GM03348 (cell line): ENCODE results near the gene TOGARAM1.

Experiments
- DNase-seq: peaks from one replicate; pipeline ENCODE4 v3.0.0; 2012; ENCODE audit warnings: low spot score

TOGARAM1 gene

GRCh38 chr14:44963775-44964380 is 1.9 kb downstream of the TOGARAM1 start:
- DNase-seq = peak; percentile 13

- DNase-seq = no peak
Measured at GRCh38 chr14:44966601-44967336, 4.8 kb downstream of the TOGARAM1 start.

- DNase-seq = no peak
Measured at GRCh38 chr14:44968714-44969113, 6.7 kb downstream of the TOGARAM1 start.

- DNase-seq = no peak
Measured at GRCh38 chr14:44970907-44971306, 8.9 kb downstream of the TOGARAM1 start.

DNA sequence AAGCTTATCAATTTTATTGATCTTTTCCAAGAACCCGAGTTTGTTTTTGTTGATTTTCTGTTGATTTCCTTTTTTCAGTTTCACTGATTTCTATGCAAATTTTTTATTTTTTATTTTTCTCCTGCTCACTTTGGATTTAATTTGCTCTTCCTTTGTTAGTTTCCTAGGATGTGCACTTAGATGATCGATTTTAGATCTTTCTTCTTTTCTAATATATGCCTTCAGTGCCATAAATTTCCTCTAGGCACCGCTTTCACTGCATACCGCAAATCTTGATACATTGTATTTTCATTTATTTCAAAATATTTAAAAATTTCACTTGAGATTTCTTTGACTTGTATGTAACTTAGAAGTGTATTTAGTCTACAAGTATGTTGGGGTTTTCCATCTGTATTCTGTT is 9.5 kb downstream of the TOGARAM1 start:
- DNase-seq = no peak

DNA sequence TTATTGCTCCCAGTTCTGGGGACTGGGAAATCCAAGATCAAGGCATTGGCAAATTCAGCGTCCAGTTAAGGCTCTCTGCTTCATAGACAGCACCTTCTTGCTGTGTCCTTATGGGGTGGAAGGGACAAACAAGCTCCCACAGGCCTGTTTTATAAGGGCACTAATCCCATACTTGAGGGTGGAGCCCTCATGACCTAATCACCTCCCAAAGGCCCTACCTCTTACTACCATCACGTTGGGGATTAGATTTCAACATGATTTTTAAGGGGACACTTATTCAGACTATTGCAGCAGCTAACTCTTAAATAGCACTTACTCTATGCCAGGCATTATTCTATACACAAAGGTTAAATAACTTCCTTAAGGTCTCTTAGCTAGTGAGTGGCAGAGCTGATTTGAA is 17.3 kb downstream of the TOGARAM1 start:
- no peak for DNase-seq

DNA sequence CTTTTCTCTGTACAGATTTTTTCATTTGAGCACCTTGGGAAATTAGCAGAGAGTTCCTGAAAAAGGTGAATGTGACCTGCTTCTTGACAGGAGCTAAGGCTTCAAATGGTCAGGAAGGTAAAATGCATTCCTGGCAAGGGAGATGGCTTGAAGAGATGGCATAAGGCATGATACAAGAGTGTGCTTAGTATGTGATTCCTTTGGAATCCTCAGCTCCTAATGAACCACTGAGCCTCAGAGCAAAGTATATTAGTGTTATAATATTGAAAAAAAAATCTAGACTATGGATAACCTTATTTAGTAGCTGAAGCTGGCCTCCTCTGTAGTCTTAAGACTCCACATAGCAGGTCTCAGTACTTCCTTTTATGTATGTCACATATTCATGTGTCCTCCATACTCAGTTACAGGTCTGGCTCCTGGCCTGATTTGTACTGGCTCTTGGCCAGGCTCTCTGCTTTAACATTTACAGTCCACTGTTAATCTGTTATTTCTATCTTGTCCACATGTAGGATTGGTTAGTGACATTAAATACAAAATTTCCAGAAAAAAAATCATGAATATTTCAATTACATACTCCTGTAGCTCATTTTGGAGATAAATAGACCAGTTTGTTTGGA is 17.9 kb downstream of the TOGARAM1 start:
- DNase-seq = no peak

DNA sequence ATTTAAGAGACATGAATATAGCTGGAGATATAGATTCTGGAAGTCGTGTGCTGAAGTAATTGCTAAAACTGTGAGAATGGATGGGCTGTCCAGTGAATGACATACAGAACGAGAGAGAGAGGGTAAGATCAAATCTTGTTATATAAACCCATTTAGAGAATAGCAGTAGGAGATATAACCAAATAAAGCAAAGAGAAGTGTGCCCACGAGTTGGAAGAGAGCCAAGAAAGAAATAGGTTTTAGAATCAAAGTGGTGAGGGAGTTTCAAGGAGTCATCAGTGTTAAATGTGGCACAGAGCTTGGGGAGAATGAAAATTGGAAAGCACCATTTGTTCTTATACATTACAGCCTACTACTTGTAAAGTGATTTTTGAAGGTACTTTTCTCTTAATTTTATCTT is 19.2 kb downstream of the TOGARAM1 start:
- no peak for DNase-seq

DNA sequence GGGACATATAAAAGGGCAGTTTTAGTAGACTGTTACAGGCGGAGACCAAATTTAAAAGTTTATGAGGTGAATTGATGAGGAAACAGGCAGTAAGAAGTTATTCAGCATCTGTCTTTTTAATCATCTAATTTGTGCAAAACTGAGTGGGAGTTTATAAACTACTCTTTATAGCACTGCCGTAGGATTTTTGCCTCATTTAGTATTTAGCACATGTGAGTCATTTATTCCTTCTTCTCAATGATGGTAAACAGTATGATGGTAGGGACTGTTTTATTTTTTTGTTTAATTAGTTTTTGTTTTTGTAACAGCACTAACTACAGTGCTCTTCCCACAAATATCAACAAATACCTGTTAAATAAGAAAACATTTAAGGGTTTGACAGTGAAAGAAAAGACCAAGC is 20.6 kb downstream of the TOGARAM1 start:
- no peak for DNase-seq

DNA sequence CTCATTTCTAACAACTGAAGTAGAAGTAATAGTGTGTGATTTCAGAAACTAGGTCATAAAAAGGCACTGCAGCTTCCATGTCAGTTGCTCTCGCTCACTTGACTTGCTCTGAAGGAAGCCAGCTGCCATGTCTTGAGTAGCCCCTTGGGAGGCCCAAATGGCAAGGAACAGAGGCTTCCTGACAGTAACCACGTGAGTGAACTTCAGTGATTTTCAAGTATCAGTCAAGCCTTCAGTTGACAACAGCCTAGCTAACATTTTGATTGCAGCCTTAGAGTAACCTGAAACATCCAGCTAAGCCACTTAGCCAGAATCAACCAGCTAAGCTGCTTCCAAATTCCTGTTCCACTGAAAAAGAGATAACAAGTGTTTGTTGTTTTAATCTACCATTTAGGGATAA is 26.7 kb downstream of the TOGARAM1 start:
- no peak for DNase-seq

GRCh38 chr14:44989497-44990440 is 27.8 kb downstream of the TOGARAM1 start:
- no peak for DNase-seq

- no peak for DNase-seq
Measured at GRCh38 chr14:44990533-44990932, 28.5 kb downstream of the TOGARAM1 start.

DNA sequence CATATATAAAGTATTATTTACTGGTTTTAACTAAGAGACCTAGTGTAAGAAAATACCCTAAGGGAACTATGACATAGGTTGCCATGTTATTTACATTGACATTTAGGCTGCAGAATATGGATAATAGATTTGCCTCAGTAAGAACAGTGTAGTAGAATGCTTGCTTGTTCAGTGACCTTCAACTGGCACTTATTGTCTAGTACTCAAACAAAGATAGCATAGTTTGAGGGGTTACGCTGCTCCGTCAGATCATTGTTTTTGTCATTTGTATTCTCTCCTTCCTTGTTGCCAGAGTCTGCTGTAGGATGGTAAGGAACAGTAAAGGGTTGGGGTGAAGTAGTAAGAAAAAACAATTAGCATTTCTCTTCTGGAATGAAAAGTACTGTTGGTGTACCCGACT is 33.2 kb downstream of the TOGARAM1 start:
- no peak for DNase-seq

- DNase-seq = no peak
Measured at GRCh38 chr14:44995770-44996294, 33.8 kb downstream of the TOGARAM1 start.

DNA sequence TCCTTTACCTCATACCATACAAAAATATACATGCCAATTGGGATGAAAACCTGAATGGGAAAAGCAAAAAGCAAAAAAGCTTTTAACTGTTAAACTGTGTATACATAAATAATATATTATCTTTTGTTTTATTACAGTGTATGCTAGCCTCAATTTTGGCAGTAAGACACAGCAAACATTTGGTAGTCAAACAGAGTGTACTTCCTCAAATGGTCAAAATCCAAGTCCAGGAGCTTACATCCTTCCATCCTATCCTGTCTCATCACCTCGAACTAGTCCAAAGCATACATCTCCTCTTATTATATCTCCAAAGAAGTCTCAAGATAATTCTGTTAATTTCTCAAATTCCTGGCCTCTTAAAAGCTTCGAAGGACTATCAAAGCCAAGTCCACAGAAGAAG is 41.9 kb downstream of the TOGARAM1 start:
- no peak for DNase-seq

DNA sequence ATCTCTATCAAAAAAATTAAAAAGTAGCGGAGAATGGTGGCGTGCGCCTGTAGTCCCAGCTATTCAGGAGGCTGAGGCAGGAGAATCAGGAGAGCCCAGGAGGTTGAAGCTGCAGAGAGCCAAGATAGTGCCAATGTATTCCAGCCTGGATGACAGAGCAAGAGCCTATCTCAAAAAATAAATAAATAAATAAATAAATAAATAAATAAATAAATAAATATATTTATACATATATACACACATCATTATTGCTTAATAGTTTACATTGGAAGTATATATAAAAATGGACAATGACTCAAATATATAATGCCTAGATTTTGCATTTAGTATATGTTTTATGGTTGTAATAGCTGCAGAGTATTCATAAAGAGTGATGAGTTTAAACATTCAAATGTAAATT is 53.1 kb downstream of the TOGARAM1 start:
- DNase-seq = no peak

- no peak for DNase-seq
Measured at GRCh38 chr14:45028107-45028626, 66.2 kb downstream of the TOGARAM1 start.

GRCh38 chr14:45034730-45035129 is 72.7 kb downstream of the TOGARAM1 start:
- DNase-seq = no peak

DNA sequence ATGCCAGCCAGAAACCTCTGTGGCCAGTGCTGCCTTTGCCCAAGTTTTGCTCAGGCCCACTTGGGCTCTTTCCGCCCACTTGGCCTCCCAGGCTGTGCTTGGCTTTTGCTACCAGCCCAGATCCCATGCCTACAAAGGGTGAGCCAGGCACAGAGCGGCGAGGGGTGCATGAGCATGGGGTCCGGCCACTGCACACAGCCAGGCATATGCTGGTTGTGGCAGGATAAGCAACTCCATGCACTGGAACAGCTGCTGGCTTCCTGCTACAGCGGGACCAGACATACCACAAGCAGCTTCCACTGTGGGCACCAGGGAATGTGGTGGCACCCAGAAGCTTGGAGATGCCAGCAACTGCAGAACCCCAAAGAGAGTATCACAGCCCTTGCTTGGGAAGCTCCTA is 76.3 kb downstream of the TOGARAM1 start:
- no peak for DNase-seq

DNA sequence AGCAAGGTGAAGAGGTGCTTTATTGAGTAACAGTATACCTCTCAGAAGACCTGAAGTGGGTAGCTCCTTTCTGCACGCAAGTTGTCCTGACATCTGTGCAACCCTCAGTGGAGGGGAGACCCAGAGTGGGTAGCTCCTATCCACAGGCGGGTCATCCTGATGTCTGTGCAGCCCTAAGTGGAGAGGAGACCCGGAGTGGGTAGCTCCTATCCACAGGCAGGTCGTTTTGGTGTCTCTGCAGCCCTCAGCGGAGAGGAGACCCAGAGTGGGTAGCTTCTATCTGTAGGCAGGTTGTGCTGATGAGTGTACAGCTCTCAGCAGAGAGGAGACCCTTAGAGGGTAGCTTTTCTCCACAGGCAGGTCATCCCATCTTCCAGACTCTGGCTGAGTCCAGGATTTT is 76.9 kb downstream of the TOGARAM1 start:
- no peak for DNase-seq

DNA sequence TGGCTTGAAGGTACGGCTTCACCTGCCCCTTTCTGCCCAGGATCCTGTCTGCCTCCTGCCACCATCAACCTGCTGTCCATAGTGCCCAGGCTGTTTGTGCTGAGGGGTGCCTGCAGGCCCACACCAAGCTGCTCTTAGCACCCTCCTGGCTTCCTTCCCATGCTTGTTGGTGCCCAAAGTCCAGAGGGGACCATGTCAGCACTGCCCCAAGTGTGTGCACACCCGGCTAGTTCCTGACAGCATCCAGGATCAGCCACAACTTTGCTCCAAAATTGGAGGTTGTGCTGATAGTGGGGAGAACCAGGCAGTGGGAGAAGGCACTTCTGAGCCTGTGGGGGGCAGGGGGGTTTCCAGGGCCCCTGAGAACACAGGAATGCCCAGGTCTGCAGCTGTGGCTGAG is 77.4 kb downstream of the TOGARAM1 start:
- no peak for DNase-seq

DNA sequence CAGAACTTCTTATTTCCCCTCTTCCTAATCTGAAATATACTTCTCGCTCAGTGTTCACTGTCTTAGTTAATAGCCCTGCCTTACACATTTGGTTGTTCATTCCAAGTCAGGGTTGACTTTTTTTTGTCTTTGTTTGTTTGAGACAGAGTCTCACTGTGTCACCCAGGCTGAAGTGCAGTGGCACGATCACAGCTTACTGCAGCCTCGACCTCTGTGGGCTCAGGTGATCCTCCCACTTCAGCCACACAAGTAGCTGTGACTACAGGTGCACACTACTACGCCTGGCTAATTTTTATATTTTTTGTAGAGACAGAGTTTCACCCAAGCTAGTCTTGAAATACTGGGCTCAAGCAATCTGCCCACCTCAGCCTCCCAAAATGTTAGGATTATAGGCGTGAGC is 79.7 kb downstream of the TOGARAM1 start:
- DNase-seq = no peak
